Heart left ventricle (tissue), 13 donors: Measurements from ENCODE around the gene RBM47.
"Not testable (repeated sequence)": the region's sequence is repeated elsewhere in the genome, so short reads cannot be mapped to it uniquely, and the experiment has no call there.

Source experiments
- POLR2A ChIP-seq, 2 donors: fragments of 450-650 bp; IDR thresholded peaks; one replicate each; pipeline ENCODE4 v1.6.1; 2017; ENCODE audit warnings: antibody characterized with exemption in 2 of 2, mild to moderate bottlenecking in 2 of 2, moderate library complexity in 2 of 2
- TF ChIP-seq, protein P1 (sequence below), 12 donors: fragments of 200-600 bp; sonication (generic) in 4 of 12; IDR thresholded peaks; one replicate each; pipeline versions ENCODE4 v1.5.0 to v1.8.0; 2018 to 2022; ENCODE audit warnings: antibody characterized with exemption in 12 of 12, mild to moderate bottlenecking in 5 of 12
- donor health status: ischemic (EF 13 %, LVEDD 7.1; RV severe dilation, severe dysfunction).
- donor health status: DM: no; HTN: yes; CAD: no.
- donor health status: DM: no; HTN: no; CAD: no.
- donor health status: ischemic (EF 25% LVEDD 6.9; RV normal size, moderate dysfunction).
- donor health status: ischemic (EF 25% LVEDD 5.7; RV mildly dilated, moderate dysfunction).
- donor health status: ischemic (EF 35%, LVEDD 5.7; RV mildly dilated, moderate dysfunction).
- donor health status: nonischemic (EF 11% LVEDD 7.7; RV severe dilation, severe dysfunction).
- donor health status: DM: yes; HTN: yes; CAD: no.
- donor health status: PGD.
- donor health status: ischemic (EF 29% LVEDD 5.4; RV normal size, mild dysfunction).
- donor health status: nonischemic (EF 23%, LVEDD 6.1; RV moderate dilation, normal function).

DNA sequence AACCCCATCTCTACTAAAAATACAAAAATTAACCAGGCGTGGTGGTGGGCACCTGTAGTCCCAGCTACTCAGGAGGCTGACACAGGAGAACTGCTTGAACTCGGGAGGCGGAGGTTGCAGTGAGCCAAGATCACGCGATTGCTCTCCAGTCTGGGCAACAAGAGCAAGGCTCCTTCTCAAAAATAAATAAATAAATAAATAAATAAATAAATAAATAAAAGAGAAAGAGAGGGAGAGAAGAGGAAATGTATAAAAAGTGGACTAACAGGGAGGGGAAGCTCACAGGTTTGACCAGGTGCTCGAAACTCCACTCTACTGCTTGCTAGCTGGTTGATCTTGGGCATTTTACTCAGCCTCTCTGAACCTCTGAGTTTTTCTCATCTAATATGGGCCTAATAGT, 84.2 kb downstream of the RBM47 start:
- TF ChIP-seq, protein P1, sequence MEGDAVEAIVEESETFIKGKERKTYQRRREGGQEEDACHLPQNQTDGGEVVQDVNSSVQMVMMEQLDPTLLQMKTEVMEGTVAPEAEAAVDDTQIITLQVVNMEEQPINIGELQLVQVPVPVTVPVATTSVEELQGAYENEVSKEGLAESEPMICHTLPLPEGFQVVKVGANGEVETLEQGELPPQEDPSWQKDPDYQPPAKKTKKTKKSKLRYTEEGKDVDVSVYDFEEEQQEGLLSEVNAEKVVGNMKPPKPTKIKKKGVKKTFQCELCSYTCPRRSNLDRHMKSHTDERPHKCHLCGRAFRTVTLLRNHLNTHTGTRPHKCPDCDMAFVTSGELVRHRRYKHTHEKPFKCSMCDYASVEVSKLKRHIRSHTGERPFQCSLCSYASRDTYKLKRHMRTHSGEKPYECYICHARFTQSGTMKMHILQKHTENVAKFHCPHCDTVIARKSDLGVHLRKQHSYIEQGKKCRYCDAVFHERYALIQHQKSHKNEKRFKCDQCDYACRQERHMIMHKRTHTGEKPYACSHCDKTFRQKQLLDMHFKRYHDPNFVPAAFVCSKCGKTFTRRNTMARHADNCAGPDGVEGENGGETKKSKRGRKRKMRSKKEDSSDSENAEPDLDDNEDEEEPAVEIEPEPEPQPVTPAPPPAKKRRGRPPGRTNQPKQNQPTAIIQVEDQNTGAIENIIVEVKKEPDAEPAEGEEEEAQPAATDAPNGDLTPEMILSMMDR (IDR thresholded peaks at IDR 0.05): not testable (repeated sequence)
- not testable (repeated sequence) for TF ChIP-seq POLR2A (IDR thresholded peaks at IDR 0.05)
